ENCODE results near the gene MRPS9. TPM values are rescaled to one million over a fixed set of nuclear protein-coding genes. Genes with fewer than 3 reads are reported as not detected.
A peak's percentile ranks its signal among the peaks of the same experiment; 100 is the strongest.

MRPS9 gene
- total and polyA plus RNA-seq, 9 of the 15 experiments (the other 6 are each of a cell fraction or from before 2014, with no cell fraction given): 46.2 to 143 (median 65.6) TPM

DNA sequence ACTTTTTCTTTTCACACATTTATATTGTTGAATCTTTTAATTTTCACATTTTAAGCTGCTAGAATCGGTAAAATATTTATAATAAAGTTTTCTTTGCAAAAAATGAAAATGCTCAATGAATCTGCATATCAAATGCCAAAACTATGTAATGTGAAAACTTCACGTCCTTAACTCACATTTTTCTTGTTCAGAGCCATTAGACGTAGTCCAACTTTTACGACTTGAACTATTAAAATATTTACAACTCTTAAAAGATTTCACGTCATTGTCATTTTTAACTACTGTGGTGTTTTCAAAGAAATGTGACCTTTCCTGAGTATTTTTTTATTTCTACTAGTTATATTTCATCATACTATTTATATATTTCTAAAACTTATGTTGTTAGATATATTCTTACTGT is 54.9 kb downstream of the MRPS9 start (continued):
- TF ChIP-seq, protein P1, sequence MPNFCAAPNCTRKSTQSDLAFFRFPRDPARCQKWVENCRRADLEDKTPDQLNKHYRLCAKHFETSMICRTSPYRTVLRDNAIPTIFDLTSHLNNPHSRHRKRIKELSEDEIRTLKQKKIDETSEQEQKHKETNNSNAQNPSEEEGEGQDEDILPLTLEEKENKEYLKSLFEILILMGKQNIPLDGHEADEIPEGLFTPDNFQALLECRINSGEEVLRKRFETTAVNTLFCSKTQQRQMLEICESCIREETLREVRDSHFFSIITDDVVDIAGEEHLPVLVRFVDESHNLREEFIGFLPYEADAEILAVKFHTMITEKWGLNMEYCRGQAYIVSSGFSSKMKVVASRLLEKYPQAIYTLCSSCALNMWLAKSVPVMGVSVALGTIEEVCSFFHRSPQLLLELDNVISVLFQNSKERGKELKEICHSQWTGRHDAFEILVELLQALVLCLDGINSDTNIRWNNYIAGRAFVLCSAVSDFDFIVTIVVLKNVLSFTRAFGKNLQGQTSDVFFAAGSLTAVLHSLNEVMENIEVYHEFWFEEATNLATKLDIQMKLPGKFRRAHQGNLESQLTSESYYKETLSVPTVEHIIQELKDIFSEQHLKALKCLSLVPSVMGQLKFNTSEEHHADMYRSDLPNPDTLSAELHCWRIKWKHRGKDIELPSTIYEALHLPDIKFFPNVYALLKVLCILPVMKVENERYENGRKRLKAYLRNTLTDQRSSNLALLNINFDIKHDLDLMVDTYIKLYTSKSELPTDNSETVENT (CRISPR knock-in tag; IDR thresholded peaks at IDR 0.05): no peak
- TF ChIP-seq NR2F6 (CRISPR knock-in tag; IDR thresholded peaks at IDR 0.05) (no peak), TEAD1 (CRISPR knock-in tag; IDR thresholded peaks at IDR 0.05) (no peak), ZNF766 (CRISPR knock-in tag; conservative IDR thresholded peaks at IDR 0.05) (no peak), BDP1 (IDR thresholded peaks at IDR 0.05; ENCODE audit: insufficient read depth, insufficient read length) (no peak), EGR1 (conservative IDR thresholded peaks at IDR 0.05) (no peak), HNRNPUL1 (IDR thresholded peaks at IDR 0.05; ENCODE audit: low read length) (no peak), ZNF76 (CRISPR knock-in tag; IDR thresholded peaks at IDR 0.05; ENCODE audit: borderline replicate concordance) (no peak), MAFK (IDR thresholded peaks at IDR 0.05; ENCODE audit: low read length) (no peak), ZBTB1 (CRISPR knock-in tag; IDR thresholded peaks at IDR 0.05; ENCODE audit: borderline replicate concordance, low read depth) (no peak), NCOA4 (IDR thresholded peaks at IDR 0.05; ENCODE audit: partially characterized antibody) (no peak), PTTG1 (tag; IDR thresholded peaks at IDR 0.05; ENCODE audit: low read depth) (no peak), ZNF121 (CRISPR knock-in tag; conservative IDR thresholded peaks at IDR 0.05) (no peak), FOXK1 (CRISPR knock-in tag; IDR thresholded peaks at IDR 0.05; ENCODE audit: borderline replicate concordance) (no peak), ZNF146 (CRISPR knock-in tag; IDR thresholded peaks at IDR 0.05; ENCODE audit: unreplicated experiment) (no peak)
- TF ChIP-seq, protein P2, sequence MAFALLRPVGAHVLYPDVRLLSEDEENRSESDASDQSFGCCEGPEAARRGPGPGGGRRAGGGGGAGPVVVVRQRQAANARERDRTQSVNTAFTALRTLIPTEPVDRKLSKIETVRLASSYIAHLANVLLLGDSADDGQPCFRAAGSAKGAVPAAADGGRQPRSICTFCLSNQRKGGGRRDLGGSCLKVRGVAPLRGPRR (CRISPR knock-in tag; IDR thresholded peaks at IDR 0.05): peak; percentile 81; the same call in 1 of the 2 replicates
- TF ChIP-seq, protein P3, sequence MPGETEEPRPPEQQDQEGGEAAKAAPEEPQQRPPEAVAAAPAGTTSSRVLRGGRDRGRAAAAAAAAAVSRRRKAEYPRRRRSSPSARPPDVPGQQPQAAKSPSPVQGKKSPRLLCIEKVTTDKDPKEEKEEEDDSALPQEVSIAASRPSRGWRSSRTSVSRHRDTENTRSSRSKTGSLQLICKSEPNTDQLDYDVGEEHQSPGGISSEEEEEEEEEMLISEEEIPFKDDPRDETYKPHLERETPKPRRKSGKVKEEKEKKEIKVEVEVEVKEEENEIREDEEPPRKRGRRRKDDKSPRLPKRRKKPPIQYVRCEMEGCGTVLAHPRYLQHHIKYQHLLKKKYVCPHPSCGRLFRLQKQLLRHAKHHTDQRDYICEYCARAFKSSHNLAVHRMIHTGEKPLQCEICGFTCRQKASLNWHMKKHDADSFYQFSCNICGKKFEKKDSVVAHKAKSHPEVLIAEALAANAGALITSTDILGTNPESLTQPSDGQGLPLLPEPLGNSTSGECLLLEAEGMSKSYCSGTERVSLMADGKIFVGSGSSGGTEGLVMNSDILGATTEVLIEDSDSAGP (CRISPR knock-in tag; IDR thresholded peaks at IDR 0.05): no peak
- TF ChIP-seq, protein P4, sequence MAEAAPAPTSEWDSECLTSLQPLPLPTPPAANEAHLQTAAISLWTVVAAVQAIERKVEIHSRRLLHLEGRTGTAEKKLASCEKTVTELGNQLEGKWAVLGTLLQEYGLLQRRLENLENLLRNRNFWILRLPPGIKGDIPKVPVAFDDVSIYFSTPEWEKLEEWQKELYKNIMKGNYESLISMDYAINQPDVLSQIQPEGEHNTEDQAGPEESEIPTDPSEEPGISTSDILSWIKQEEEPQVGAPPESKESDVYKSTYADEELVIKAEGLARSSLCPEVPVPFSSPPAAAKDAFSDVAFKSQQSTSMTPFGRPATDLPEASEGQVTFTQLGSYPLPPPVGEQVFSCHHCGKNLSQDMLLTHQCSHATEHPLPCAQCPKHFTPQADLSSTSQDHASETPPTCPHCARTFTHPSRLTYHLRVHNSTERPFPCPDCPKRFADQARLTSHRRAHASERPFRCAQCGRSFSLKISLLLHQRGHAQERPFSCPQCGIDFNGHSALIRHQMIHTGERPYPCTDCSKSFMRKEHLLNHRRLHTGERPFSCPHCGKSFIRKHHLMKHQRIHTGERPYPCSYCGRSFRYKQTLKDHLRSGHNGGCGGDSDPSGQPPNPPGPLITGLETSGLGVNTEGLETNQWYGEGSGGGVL (CRISPR knock-in tag; IDR thresholded peaks at IDR 0.05): no peak
- TF ChIP-seq, protein P5, sequence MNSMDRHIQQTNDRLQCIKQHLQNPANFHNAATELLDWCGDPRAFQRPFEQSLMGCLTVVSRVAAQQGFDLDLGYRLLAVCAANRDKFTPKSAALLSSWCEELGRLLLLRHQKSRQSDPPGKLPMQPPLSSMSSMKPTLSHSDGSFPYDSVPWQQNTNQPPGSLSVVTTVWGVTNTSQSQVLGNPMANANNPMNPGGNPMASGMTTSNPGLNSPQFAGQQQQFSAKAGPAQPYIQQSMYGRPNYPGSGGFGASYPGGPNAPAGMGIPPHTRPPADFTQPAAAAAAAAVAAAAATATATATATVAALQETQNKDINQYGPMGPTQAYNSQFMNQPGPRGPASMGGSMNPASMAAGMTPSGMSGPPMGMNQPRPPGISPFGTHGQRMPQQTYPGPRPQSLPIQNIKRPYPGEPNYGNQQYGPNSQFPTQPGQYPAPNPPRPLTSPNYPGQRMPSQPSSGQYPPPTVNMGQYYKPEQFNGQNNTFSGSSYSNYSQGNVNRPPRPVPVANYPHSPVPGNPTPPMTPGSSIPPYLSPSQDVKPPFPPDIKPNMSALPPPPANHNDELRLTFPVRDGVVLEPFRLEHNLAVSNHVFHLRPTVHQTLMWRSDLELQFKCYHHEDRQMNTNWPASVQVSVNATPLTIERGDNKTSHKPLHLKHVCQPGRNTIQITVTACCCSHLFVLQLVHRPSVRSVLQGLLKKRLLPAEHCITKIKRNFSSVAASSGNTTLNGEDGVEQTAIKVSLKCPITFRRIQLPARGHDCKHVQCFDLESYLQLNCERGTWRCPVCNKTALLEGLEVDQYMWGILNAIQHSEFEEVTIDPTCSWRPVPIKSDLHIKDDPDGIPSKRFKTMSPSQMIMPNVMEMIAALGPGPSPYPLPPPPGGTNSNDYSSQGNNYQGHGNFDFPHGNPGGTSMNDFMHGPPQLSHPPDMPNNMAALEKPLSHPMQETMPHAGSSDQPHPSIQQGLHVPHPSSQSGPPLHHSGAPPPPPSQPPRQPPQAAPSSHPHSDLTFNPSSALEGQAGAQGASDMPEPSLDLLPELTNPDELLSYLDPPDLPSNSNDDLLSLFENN (IDR thresholded peaks at IDR 0.05; ENCODE audit: low read depth in 2 of 2, low read length in 2 of 2): no peak

Data from K562 (cell line).